Neural progenitor cell (in vitro differentiated cells): Measurements from ENCODE around the gene NSD1. TPM values are rescaled to one million over a fixed set of nuclear protein-coding genes. Genes with fewer than 3 reads are reported as not detected.
A peak's percentile ranks its signal among the peaks of the same experiment; 100 is the strongest.

ENCODE experiments used
- DNase-seq: peaks from one replicate; pipeline ENCODE4 v3.0.0-alpha.2; 2016; ENCODE audit warnings: low spot score
- H2AFZ ChIP-seq: fragments of 200-600 bp; sonication (generic); replicated peaks from 2 replicates; pipeline ENCODE4 v1.6.1; 2016; ENCODE audit warnings: antibody characterized with exemption
- H3F3A ChIP-seq: fragments of 200-600 bp; sonication (generic); 2 replicates; pipeline ENCODE4 v1.6.1; 2016; ENCODE audit warnings: antibody characterized with exemption, low read depth
- H3K27ac ChIP-seq: fragments of 200-600 bp; sonication (generic); 2 replicates; pipeline ENCODE4 v1.5.1; 2016; ENCODE audit warnings: mild to moderate bottlenecking
- H3K27me3 ChIP-seq: fragments of 200-600 bp; sonication (generic); 2 replicates; pipeline ENCODE4 v1.6.1; 2016; ENCODE audit warnings: mild to moderate bottlenecking, moderate library complexity
- H3K36me3 ChIP-seq: fragments of 200-600 bp; sonication (generic); 2 replicates; pipeline ENCODE4 v1.5.1; 2016
- H3K4me1 ChIP-seq: fragments of 200-600 bp; sonication (generic); 2 replicates; pipeline ENCODE4 v1.6.1; 2016; ENCODE audit warnings: mixed run types
- H3K4me2 ChIP-seq: fragments of 200-600 bp; sonication (generic); 2 replicates; pipeline ENCODE4 v1.6.1; 2016
- H3K4me3 ChIP-seq: fragments of 200-600 bp; sonication (generic); 2 replicates; pipeline ENCODE4 v1.5.1; 2016
- H3K79me2 ChIP-seq: fragments of 200-600 bp; sonication (generic); 2 replicates; pipeline ENCODE4 v1.6.1; 2016; ENCODE audit warnings: low read depth
- H3K9ac ChIP-seq: fragments of 200-600 bp; sonication (generic); 2 replicates; pipeline ENCODE4 v1.6.1; 2016
- H3K9me3 ChIP-seq: fragments of 200-600 bp; sonication (generic); 2 replicates; pipeline ENCODE4 v1.5.1; 2016; ENCODE audit warnings: low read depth
- H4K20me1 ChIP-seq: fragments of 200-600 bp; sonication (generic); 2 replicates; pipeline ENCODE4 v1.6.1; 2016; ENCODE audit warnings: low read depth
- H3K27ac Mint-ChIP-seq: 3 replicates; pipeline ENCODE4 v1.8.0; 2021; ENCODE audit warnings: mixed read lengths
- H3K27me3 Mint-ChIP-seq: 2 replicates; pipeline ENCODE4 v1.8.0; 2022; ENCODE audit warnings: low read depth, mild to moderate bottlenecking, inconsistent platforms, moderate library complexity, mixed read lengths; ENCODE audit not compliant: insufficient read depth
- H3K36me3 Mint-ChIP-seq: 3 replicates; pipeline ENCODE4 v1.8.0; 2021; ENCODE audit warnings: mixed read lengths
- H3K4me1 Mint-ChIP-seq: 3 replicates; pipeline ENCODE4 v1.8.0; 2021; ENCODE audit warnings: mixed read lengths
- H3K4me3 Mint-ChIP-seq: 3 replicates; pipeline ENCODE4 v1.8.0; 2021; ENCODE audit warnings: mild to moderate bottlenecking, moderate library complexity, mixed read lengths
- H3K9me3 Mint-ChIP-seq: 3 replicates; pipeline ENCODE4 v1.8.0; 2020; ENCODE audit warnings: mixed read lengths
- CTCF ChIP-seq: fragments of 200-600 bp; sonication (generic); IDR thresholded peaks from 2 replicates; pipeline ENCODE4 v1.5.1; 2017; ENCODE audit warnings: antibody characterized with exemption, mild to moderate bottlenecking
- EZH2 ChIP-seq: fragments of 200-600 bp; sonication (generic); IDR thresholded peaks from 2 replicates; pipeline ENCODE4 v1.6.1; 2017; ENCODE audit warnings: antibody characterized with exemption, mild to moderate bottlenecking, moderate library complexity
- EZH2phosphoT487 ChIP-seq: fragments of 200-600 bp; sonication (generic); IDR thresholded peaks from 2 replicates; pipeline ENCODE4 v1.6.1; 2017; ENCODE audit warnings: antibody characterized with exemption
- total RNA-seq: library from RNA; depleted of rRNA; stranded (reverse); fragments of >200 nt; gene quantifications from 2 replicates; pipeline ENCODE4 v1.2.3, GENCODE V29; 2015; ENCODE audit warnings: low replicate concordance

Gene NSD1
- total RNA-seq, 1 donor from 2014 or later: 114 TPM

- Histone ChIP-seq H4K20me1 (no peaks in the 10 kb centered on the region), H3K4me3 (no peak overlapping the region), H2AFZ (no peak overlapping the region), H3K9ac (no peak overlapping the region), H3F3A (no peaks in the 10 kb centered on the region), H3K27ac (no peak overlapping the region), H3K27me3 (no peaks in the 10 kb centered on the region), H3K4me1 (no peaks in the 10 kb centered on the region), H3K79me2 (no peaks in the 10 kb centered on the region), H3K36me3 (no peaks in the 10 kb centered on the region), H3K4me2 (no peak overlapping the region), H3K9me3 (no peaks in the 10 kb centered on the region)
- DNase-seq: no peak
- TF ChIP-seq EZH2 (no peak), EZH2phosphoT487 (no peak), CTCF (no peak)
- peaks cover 7% of the 10 kb centered on the region for H3K36me3 Mint-ChIP-seq
- peaks cover 5% of the 10 kb centered on the region for H3K27me3 Mint-ChIP-seq
- no peak overlapping the region for H3K27ac Mint-ChIP-seq
- H3K4me1 Mint-ChIP-seq: peaks cover 7% of the 10 kb centered on the region
- H3K9me3 Mint-ChIP-seq: peaks cover 7% of the 10 kb centered on the region
- H3K4me3 Mint-ChIP-seq: no peak overlapping the region
Measured at GRCh38 chr5:177320879-177321278, 187.3 kb downstream of the NSD1 start.

GRCh38 chr5:177325868-177326381, 192.4 kb downstream of the NSD1 start:
- H3K27me3 Mint-ChIP-seq: peaks cover 5% of the 10 kb centered on the region
- H3K4me3 Mint-ChIP-seq: no peak overlapping the region
- no peak overlapping the region for H3K4me3 ChIP-seq
- H3K79me2 ChIP-seq: no peaks in the 10 kb centered on the region
- H3K27ac ChIP-seq: no peak overlapping the region
- H3K36me3 Mint-ChIP-seq: peaks cover 12% of the 10 kb centered on the region
- H3K27ac Mint-ChIP-seq: peak overlapping the region; percentile 23
- no peak for DNase-seq
- H3F3A ChIP-seq: no peaks in the 10 kb centered on the region
- no peak overlapping the region for H3K9ac ChIP-seq
- peaks cover 3% of the 10 kb centered on the region for H3K9me3 Mint-ChIP-seq
- no peaks in the 10 kb centered on the region for H3K27me3 ChIP-seq
- no peak overlapping the region for H2AFZ ChIP-seq
- H3K4me2 ChIP-seq: no peak overlapping the region
- no peaks in the 10 kb centered on the region for H3K36me3 ChIP-seq
- TF ChIP-seq CTCF: no peak
- TF ChIP-seq EZH2phosphoT487: no peak
- no peak for TF ChIP-seq EZH2
- peaks cover 7% of the 10 kb centered on the region for H3K4me1 Mint-ChIP-seq
- H3K4me1 ChIP-seq: no peaks in the 10 kb centered on the region
- peaks cover 3% of the 10 kb centered on the region for H4K20me1 ChIP-seq
- H3K9me3 ChIP-seq: no peaks in the 10 kb centered on the region

- no peaks in the 10 kb centered on the region for H3K9me3 Mint-ChIP-seq
- no peak overlapping the region for H3K9ac ChIP-seq
- no peaks in the 10 kb centered on the region for H3K9me3 ChIP-seq
- H3K36me3 Mint-ChIP-seq: peaks cover 9% of the 10 kb centered on the region
- no peaks in the 10 kb centered on the region for H3K36me3 ChIP-seq
- no peak overlapping the region for H3K4me2 ChIP-seq
- TF ChIP-seq EZH2phosphoT487: no peak
- TF ChIP-seq CTCF: no peak
- no peak for TF ChIP-seq EZH2
- no peak overlapping the region for H3K4me3 ChIP-seq
- H4K20me1 ChIP-seq: peaks cover 3% of the 10 kb centered on the region
- H3K4me1 Mint-ChIP-seq: peaks cover 7% of the 10 kb centered on the region
- H3F3A ChIP-seq: no peaks in the 10 kb centered on the region
- peak overlapping the region; percentile 12 for H3K27ac Mint-ChIP-seq
- no peak overlapping the region for H2AFZ ChIP-seq
- no peak overlapping the region for H3K27ac ChIP-seq
- no peaks in the 10 kb centered on the region for H3K27me3 ChIP-seq
- no peaks in the 10 kb centered on the region for H3K4me1 ChIP-seq
- peaks cover 5% of the 10 kb centered on the region for H3K27me3 Mint-ChIP-seq
- H3K79me2 ChIP-seq: no peaks in the 10 kb centered on the region
- no peak overlapping the region for H3K4me3 Mint-ChIP-seq
- no peak for DNase-seq
Measured at GRCh38 chr5:177327539-177328522, 194.3 kb downstream of the NSD1 start.
